Hematopoietic multipotent progenitor cell (in vitro differentiated cells): Measurements from ENCODE around the gene HMGXB3. TPM values are rescaled to one million over a fixed set of nuclear protein-coding genes. Genes with fewer than 3 reads are reported as not detected.

ENCODE experiments used
- DNase-seq, 3 donors: peaks; one replicate each; pipeline ENCODE4 v3.0.0-alpha.2; 2011 to 2015; ENCODE audit warnings: low read depth in 2 of 3, low spot score in 2 of 3
- total RNA-seq: library from RNA; depleted of rRNA; stranded (reverse); fragments of >200 nt; gene quantifications from one replicate; pipeline ENCODE4 v1.2.3, GENCODE V29; 2012

The HMGXB3 gene
- total RNA-seq, 1 donor: 35.3 TPM

- no peak for DNase-seq
These were observed 20.6 kb upstream of the HMGXB3 start for GRCh38 chr5:149979896-149980295.

- no peak for DNase-seq
These were observed 19.3 kb upstream of the HMGXB3 start for GRCh38 chr5:149981206-149981605.

GRCh38 chr5:149982505-149982904 lies 18.0 kb upstream of the HMGXB3 start:
- no peak for DNase-seq

GRCh38 chr5:149988126-149988525 lies 12.4 kb upstream of the HMGXB3 start:
- no peak for DNase-seq

- peak; percentile 37 to 85 (median 64) for DNase-seq
These were observed 9.8 kb upstream of the HMGXB3 start for GRCh38 chr5:149990518-149991376.

- DNase-seq: no peak
These were observed 7.1 kb upstream of the HMGXB3 start for GRCh38 chr5:149993471-149993870.

GRCh38 chr5:149995385-149996204 lies 4.9 kb upstream of the HMGXB3 start:
- DNase-seq: no peak

- DNase-seq: no peak
These were observed 4.2 kb upstream of the HMGXB3 start for GRCh38 chr5:149996205-149996890.

- no peak for DNase-seq
These were observed 2.3 kb upstream of the HMGXB3 start for GRCh38 chr5:149998281-149998680.

- DNase-seq: no peak
These were observed 1.2 kb upstream of the HMGXB3 start for GRCh38 chr5:149999359-149999758.

- DNase-seq: no peak
These were observed 678 bp upstream of the HMGXB3 start for GRCh38 chr5:149999866-150000255.

- peak; percentile 8 to 17 (median 16) for DNase-seq
These were observed 586 bp downstream of the HMGXB3 start for GRCh38 chr5:150000990-150001659.

GRCh38 chr5:150001660-150002486 lies 1.3 kb downstream of the HMGXB3 start:
- peak; percentile 34 to 87 (median 80) for DNase-seq

GRCh38 chr5:150006318-150006717 lies 5.8 kb downstream of the HMGXB3 start:
- no peak for DNase-seq

- no peak for DNase-seq
These were observed 6.5 kb downstream of the HMGXB3 start for GRCh38 chr5:150007050-150007449.

- DNase-seq: no peak
These were observed 9.3 kb downstream of the HMGXB3 start for GRCh38 chr5:150009671-150010387.

GRCh38 chr5:150013931-150014330 lies 13.4 kb downstream of the HMGXB3 start:
- DNase-seq: no peak

GRCh38 chr5:150014456-150014855 lies 13.9 kb downstream of the HMGXB3 start:
- DNase-seq: no peak

- DNase-seq: no peak
These were observed 14.9 kb downstream of the HMGXB3 start for GRCh38 chr5:150015415-150015814.
